Calu3 (cell line): ENCODE results near the gene TXNIP. TPM values are rescaled to one million over a fixed set of nuclear protein-coding genes. Genes with fewer than 3 reads are reported as not detected.

Experiments
- BruUV-seq: library from RNA; stranded (reverse); fragments of 400-500 nt; replicated peaks from 2 replicates; lab custom pipeline; 2021; lab: Mats Ljungman, UMichigan
- CTCF ChIA-PET: fragments of 300-600 bp; sonication (Branson Sonifier 250); formaldehyde crosslinking; loops from one replicate; lab custom pipeline; 2022; ENCODE audit warnings: antibody characterized with exemption; lab: Charles Lee
- DNase-seq: peaks from one replicate; pipeline ENCODE4 v3.0.0; 2022
- H3K27ac Mint-ChIP-seq: one replicate; pipeline ENCODE4 v1.8.0; 2022; ENCODE audit warnings: mixed read lengths; ENCODE audit not compliant: unreplicated experiment
- H3K27me3 Mint-ChIP-seq: one replicate; pipeline ENCODE4 v1.8.0; 2022; ENCODE audit warnings: mixed read lengths; ENCODE audit not compliant: unreplicated experiment
- H3K36me3 Mint-ChIP-seq: one replicate; pipeline ENCODE4 v1.8.0; 2022; ENCODE audit warnings: mild to moderate bottlenecking, moderate library complexity, mixed read lengths; ENCODE audit not compliant: insufficient read depth, unreplicated experiment
- H3K4me1 Mint-ChIP-seq: one replicate; pipeline ENCODE4 v1.8.0; 2022; ENCODE audit warnings: mild to moderate bottlenecking, low read depth, mixed read lengths; ENCODE audit not compliant: unreplicated experiment
- H3K4me3 Mint-ChIP-seq: one replicate; pipeline ENCODE4 v1.8.0; 2022; ENCODE audit warnings: mild to moderate bottlenecking, low read depth, moderate library complexity, mixed read lengths; ENCODE audit not compliant: unreplicated experiment
- H3K9me3 Mint-ChIP-seq: one replicate; pipeline ENCODE4 v1.8.0; 2022; ENCODE audit warnings: low read depth, mixed read lengths; ENCODE audit not compliant: unreplicated experiment
- CTCF ChIP-seq: fragments of 200-600 bp; IDR thresholded peaks from one replicate; pipeline ENCODE4 v1.8.0; 2022; ENCODE audit warnings: antibody characterized with exemption; ENCODE audit not compliant: unreplicated experiment
- intact Hi-C: fragments of 100-400 bp; cut with micrococcal nuclease; formaldehyde crosslinking; loops from one replicate; pipeline ENCODE4 v1.10.0; 2022; ENCODE audit not compliant: unreplicated experiment
- total RNA-seq: library from RNA; stranded (reverse); gene quantifications from 2 replicates; pipeline ENCODE4 v1.2.3, GENCODE V29; 2022

TXNIP gene
- total RNA-seq, 1 experiment from 2014 or later = 18.5 TPM

GRCh38 chr1:145963265-145964019 is 32.9 kb downstream of the TXNIP start:
- CTCF ChIA-PET = interaction anchor here (0.8 to 2.6 kb wide), 8 partner anchors 14 to 140 kb away, joined by 3 to 20 read pairs (median 7); partner anchors contain the start of genes NUDT17, PIAS3, POLR3C and RBM8A
- TF ChIP-seq CTCF = no peak
- intact Hi-C loops = loop anchor here (1.0 to 2.0 kb wide), 2 partner anchors 7 to 37 kb away; partner anchors contain the start of gene RBM8A
- no TSS peak for BruUV-seq
- Mint-ChIP-seq H3K27ac (peak overlapping the region; percentile 74), H3K36me3 (peaks cover 27% of the 10 kb centered on the region), H3K4me3 (peak overlapping the region; percentile 89), H3K4me1 (peaks cover 50% of the 10 kb centered on the region), H3K9me3 (no peaks in the 10 kb centered on the region), H3K27me3 (peaks cover 56% of the 10 kb centered on the region)
- no peak for DNase-seq

GRCh38 chr1:145962157-145963102 is 33.9 kb downstream of the TXNIP start:
- H3K4me1 Mint-ChIP-seq = peaks cover 59% of the 10 kb centered on the region

GRCh38 chr1:145961425-145962156 is 34.8 kb downstream of the TXNIP start:
- CTCF ChIA-PET = interaction anchor here (0.6 kb wide), 1 partner anchor 16 kb away, joined by 3 read pairs; no protein-coding TSS in a partner anchor
- no peak overlapping the region for H3K27ac Mint-ChIP-seq
- H3K27me3 Mint-ChIP-seq = peaks cover 73% of the 10 kb centered on the region
- intact Hi-C loops = no loop called here
- H3K36me3 Mint-ChIP-seq = peaks cover 41% of the 10 kb centered on the region
- TF ChIP-seq CTCF = no peak
- peak overlapping the region; percentile 75 for H3K4me3 Mint-ChIP-seq
- H3K4me1 Mint-ChIP-seq = peaks cover 67% of the 10 kb centered on the region
- no peaks in the 10 kb centered on the region for H3K9me3 Mint-ChIP-seq
- no peak for DNase-seq
- no TSS peak for BruUV-seq

More at GRCh38 chr1:145962157-145963102, 33.9 kb downstream of the TXNIP start:
- Mint-ChIP-seq H3K27ac (no peak overlapping the region), H3K27me3 (peaks cover 65% of the 10 kb centered on the region), H3K9me3 (no peaks in the 10 kb centered on the region), H3K4me3 (peak overlapping the region; percentile 75), H3K36me3 (peaks cover 36% of the 10 kb centered on the region)
- BruUV-seq = no TSS peak
- no peak for DNase-seq
- intact Hi-C loops = no loop called here
- no peak for TF ChIP-seq CTCF
- CTCF ChIA-PET = interaction anchor here (0.6 to 1.3 kb wide), 3 partner anchors 15 to 70 kb away, joined by 3 to 6 read pairs (median 3); no protein-coding TSS in a partner anchor

GRCh38 chr1:145961109-145961424 is 35.3 kb downstream of the TXNIP start:
- CTCF ChIA-PET = no interaction called here
- Mint-ChIP-seq H3K27ac (no peak overlapping the region), H3K4me3 (peak overlapping the region; percentile 75), H3K9me3 (no peaks in the 10 kb centered on the region), H3K36me3 (peaks cover 41% of the 10 kb centered on the region), H3K27me3 (peaks cover 76% of the 10 kb centered on the region), H3K4me1 (peaks cover 68% of the 10 kb centered on the region)
- BruUV-seq = no TSS peak
- intact Hi-C loops = no loop called here
- no peak for TF ChIP-seq CTCF
- DNase-seq = no peak
